Measurements from ENCODE around the gene XPNPEP1. TPM values are rescaled to one million over a fixed set of nuclear protein-coding genes. Genes with fewer than 3 reads are reported as not detected.

Gene XPNPEP1
- total and polyA plus RNA-seq, 7 experiments from 2014 or later: 15.7 to 100 (median 45.4) TPM

GRCh38 chr10:109926825-109927224 lies 3.5 kb upstream of the XPNPEP1 start:
- Histone ChIP-seq H3K27ac (ENCODE audit: low read depth, low read length) (no peak overlapping the region), H3K4me1 (ENCODE audit: control insufficient read depth in 2 of 2, insufficient read depth in 2 of 2, low read length in 2 of 2) (peaks cover 11 to 15% of the 10 kb centered on the region in 2 donors), H3K36me3 (ENCODE audit: control insufficient read depth in 2 of 3, insufficient read depth in 3 of 3, low read length in 3 of 3) (no peaks in the 10 kb centered on the region), H3K9me3 (ENCODE audit: control insufficient read depth in 2 of 3, low read length in 3 of 3) (no peaks in the 10 kb centered on the region), H3K27me3 (ENCODE audit: control insufficient read depth in 2 of 2, insufficient read depth in 2 of 2, low read length in 2 of 2) (no peaks in the 10 kb centered on the region), H3K4me3 (ENCODE audit: low read length) (no peak overlapping the region)
- Mint-ChIP-seq H3K36me3 (no peaks in the 10 kb centered on the region), H3K27me3 (peaks cover 0 to 37% (median 0%) of the 10 kb centered on the region in 5 donors), H3K9me3 (no peaks in the 10 kb centered on the region), H3K4me1 (peaks cover 21 to 26% (median 22%) of the 10 kb centered on the region in 7 donors), H3K27ac (no peak overlapping the region), H3K4me3 (no peak overlapping the region)
- intact Hi-C loops (cut with micrococcal nuclease): loop anchor here in 1 of 2 donors (10.0 kb wide), 1 partner anchor 938 kb away; no protein-coding TSS in a partner anchor
- CTCF ChIA-PET: no interaction called here
- DNase-seq (no peak), ATAC-seq (no peak)
- POLR2A ChIA-PET: interaction anchor here (1.2 kb wide), 1 partner anchor 12 kb away, joined by 3 read pairs; no protein-coding TSS in a partner anchor

GRCh38 chr10:109926061-109926745 lies 2.9 kb upstream of the XPNPEP1 start:
- Histone ChIP-seq H3K4me3 (ENCODE audit: low read length) (no peak overlapping the region), H3K4me1 (ENCODE audit: control insufficient read depth in 2 of 2, insufficient read depth in 2 of 2, low read length in 2 of 2) (peaks cover 17 to 21% of the 10 kb centered on the region in 2 donors), H3K36me3 (ENCODE audit: control insufficient read depth in 2 of 3, insufficient read depth in 3 of 3, low read length in 3 of 3) (no peaks in the 10 kb centered on the region), H3K27ac (ENCODE audit: low read depth, low read length) (no peak overlapping the region), H3K9me3 (ENCODE audit: control insufficient read depth in 2 of 3, low read length in 3 of 3) (no peaks in the 10 kb centered on the region), H3K27me3 (ENCODE audit: control insufficient read depth in 2 of 2, insufficient read depth in 2 of 2, low read length in 2 of 2) (no peaks in the 10 kb centered on the region)
- H3K27me3 Mint-ChIP-seq: peaks cover 0 to 35% (median 0%) of the 10 kb centered on the region in 5 donors
- DNase-seq (no peak), ATAC-seq (no peak)
- H3K27ac Mint-ChIP-seq: peak overlapping the region in 1 of 9 donors; percentile 50
- intact Hi-C loops (cut with micrococcal nuclease): loop anchor here in 1 of 2 donors (10.0 kb wide), 1 partner anchor 939 kb away; no protein-coding TSS in a partner anchor
- H3K4me1 Mint-ChIP-seq: peaks cover 23 to 32% (median 28%) of the 10 kb centered on the region in 7 donors
- no peaks in the 10 kb centered on the region for H3K9me3 Mint-ChIP-seq
- H3K4me3 Mint-ChIP-seq: no peak overlapping the region
- CTCF ChIA-PET: interaction anchor here (1.6 kb wide), 1 partner anchor 8 kb away, joined by 3 read pairs; no protein-coding TSS in a partner anchor
- POLR2A ChIA-PET: interaction anchor here (0.6 to 0.7 kb wide), 2 partner anchors 13 to 34 kb away, joined by 3 to 5 read pairs; no protein-coding TSS in a partner anchor
- peaks cover 0 to 2% (median 0%) of the 10 kb centered on the region in 5 donors for H3K36me3 Mint-ChIP-seq

- Histone ChIP-seq H3K4me1 (ENCODE audit: control insufficient read depth in 2 of 2, insufficient read depth in 2 of 2, low read length in 2 of 2) (peaks cover 28% of the 10 kb centered on the region in 2 donors), H3K9me3 (ENCODE audit: control insufficient read depth in 2 of 3, low read length in 3 of 3) (no peaks in the 10 kb centered on the region), H3K4me3 (ENCODE audit: low read length) (no peak overlapping the region), H3K27ac (ENCODE audit: low read depth, low read length) (no peak overlapping the region), H3K27me3 (ENCODE audit: control insufficient read depth in 2 of 2, insufficient read depth in 2 of 2, low read length in 2 of 2) (no peaks in the 10 kb centered on the region), H3K36me3 (ENCODE audit: control insufficient read depth in 2 of 3, insufficient read depth in 3 of 3, low read length in 3 of 3) (no peaks in the 10 kb centered on the region)
- Mint-ChIP-seq H3K4me1 (peaks cover 26 to 40% (median 38%) of the 10 kb centered on the region in 7 donors), H3K36me3 (peaks cover 0 to 4% (median 0%) of the 10 kb centered on the region in 5 donors), H3K9me3 (no peaks in the 10 kb centered on the region), H3K27ac (peak overlapping the region in 4 of 9 donors; percentile 18 to 90 (median 68)), H3K4me3 (peak overlapping the region in 4 of 10 donors; percentile 78 to 94 (median 90)), H3K27me3 (peaks cover 0 to 28% (median 0%) of the 10 kb centered on the region in 5 donors)
- CTCF ChIA-PET: interaction anchor here (1.0 to 1.6 kb wide), 2 partner anchors 9 to 15 kb away, joined by 3 read pairs; no protein-coding TSS in a partner anchor
- ATAC-seq: no peak
- no peak for DNase-seq
- POLR2A ChIA-PET: interaction anchor here (0.9 to 1.4 kb wide), 3 partner anchors 9 to 13 kb away, joined by 3 to 4 read pairs (median 4); no protein-coding TSS in a partner anchor
- intact Hi-C loops (cut with micrococcal nuclease): loop anchor here (5.0 to 10.0 kb wide), 4 partner anchors 52 to 940 kb away; no protein-coding TSS in a partner anchor
Measured at GRCh38 chr10:109924967-109925620, 1.8 kb upstream of the XPNPEP1 start.

- peak overlapping the region; percentile 57 to 94 (median 82) for H3K4me3 Mint-ChIP-seq
- Histone ChIP-seq H3K36me3 (ENCODE audit: control insufficient read depth in 2 of 3, insufficient read depth in 3 of 3, low read length in 3 of 3) (no peaks in the 10 kb centered on the region), H3K4me1 (ENCODE audit: control insufficient read depth in 2 of 2, insufficient read depth in 2 of 2, low read length in 2 of 2) (peaks cover 30 to 36% of the 10 kb centered on the region in 2 donors), H3K27ac (ENCODE audit: low read depth, low read length) (peak overlapping the region; percentile 83), H3K4me3 (ENCODE audit: low read length) (peak overlapping the region; percentile 67), H3K9me3 (ENCODE audit: control insufficient read depth in 2 of 3, low read length in 3 of 3) (no peaks in the 10 kb centered on the region), H3K27me3 (ENCODE audit: control insufficient read depth in 2 of 2, insufficient read depth in 2 of 2, low read length in 2 of 2) (no peaks in the 10 kb centered on the region)
- H3K4me1 Mint-ChIP-seq: peaks cover 32 to 50% (median 48%) of the 10 kb centered on the region in 7 donors
- POLR2A ChIA-PET: interaction anchor here (1.0 to 2.6 kb wide), 3 partner anchors 10 to 57 kb away, joined by 3 to 16 read pairs (median 4); no protein-coding TSS in a partner anchor
- intact Hi-C loops (cut with micrococcal nuclease): loop anchor here (5.0 to 10.0 kb wide), 4 partner anchors 53 to 941 kb away; no protein-coding TSS in a partner anchor
- H3K27ac Mint-ChIP-seq: peak overlapping the region; percentile 18 to 94 (median 76)
- no peaks in the 10 kb centered on the region for H3K9me3 Mint-ChIP-seq
- H3K27me3 Mint-ChIP-seq: peaks cover 0 to 20% (median 0%) of the 10 kb centered on the region in 5 donors
- DNase-seq: no peak
- no peak for ATAC-seq
- peaks cover 0 to 10% (median 0%) of the 10 kb centered on the region in 5 donors for H3K36me3 Mint-ChIP-seq
- CTCF ChIA-PET: interaction anchor here (0.6 kb wide), 1 partner anchor 1342 kb away, joined by 3 read pairs; no protein-coding TSS in a partner anchor
Measured at GRCh38 chr10:109924087-109924486, 776 bp upstream of the XPNPEP1 start.

GRCh38 chr10:109922358-109922975 lies 844 bp downstream of the XPNPEP1 start:
- peaks cover 30 to 39% of the 10 kb centered on the region in 2 donors for H3K4me1 ChIP-seq (ENCODE audit: control insufficient read depth in 2 of 2, insufficient read depth in 2 of 2, low read length in 2 of 2)
- intact Hi-C loops (cut with micrococcal nuclease): loop anchor here (1.0 to 10.0 kb wide), 9 partner anchors 12 to 996 kb away; partner anchors contain the start of genes BBIP1 (in 1 of the 2) and SHOC2 (in 1 of the 2)
- peak overlapping the region; percentile 75 to 95 (median 89) for H3K27ac Mint-ChIP-seq
- DNase-seq (peak in 2 of 9 donors; percentile 6 to 7), ATAC-seq (no peak)
- peaks cover 0 to 24% (median 0%) of the 10 kb centered on the region in 5 donors for H3K36me3 Mint-ChIP-seq
- CTCF ChIA-PET: no interaction called here
- peak overlapping the region; percentile 83 for H3K27ac ChIP-seq (ENCODE audit: low read depth, low read length)
- H3K9me3 ChIP-seq (ENCODE audit: control insufficient read depth in 2 of 3, low read length in 3 of 3): no peaks in the 10 kb centered on the region
- H3K4me3 ChIP-seq (ENCODE audit: low read length): peak overlapping the region; percentile 67
- H3K4me3 Mint-ChIP-seq: peak overlapping the region; percentile 78 to 94 (median 90)
- H3K27me3 Mint-ChIP-seq: peaks cover 0 to 8% (median 0%) of the 10 kb centered on the region in 5 donors
- no peaks in the 10 kb centered on the region for H3K9me3 Mint-ChIP-seq
- H3K27me3 ChIP-seq (ENCODE audit: control insufficient read depth in 2 of 2, insufficient read depth in 2 of 2, low read length in 2 of 2): no peaks in the 10 kb centered on the region
- POLR2A ChIA-PET: interaction anchor here (0.8 to 2.6 kb wide), 2 partner anchors 9 to 12 kb away, joined by 4 to 16 read pairs; no protein-coding TSS in a partner anchor
- no peaks in the 10 kb centered on the region for H3K36me3 ChIP-seq (ENCODE audit: control insufficient read depth in 2 of 3, insufficient read depth in 3 of 3, low read length in 3 of 3)
- H3K4me1 Mint-ChIP-seq: peaks cover 37 to 63% (median 57%) of the 10 kb centered on the region in 7 donors

Measured in naive thymus-derived CD4-positive, alpha-beta T cell (primary cell).